ENCODE results near the gene CLDN11. TPM values are rescaled to one million over a fixed set of nuclear protein-coding genes. Genes with fewer than 3 reads are reported as not detected.

CLDN11 gene
- total and polyA plus RNA-seq, 2 donors = 0.47 to 1.5 TPM

DNA sequence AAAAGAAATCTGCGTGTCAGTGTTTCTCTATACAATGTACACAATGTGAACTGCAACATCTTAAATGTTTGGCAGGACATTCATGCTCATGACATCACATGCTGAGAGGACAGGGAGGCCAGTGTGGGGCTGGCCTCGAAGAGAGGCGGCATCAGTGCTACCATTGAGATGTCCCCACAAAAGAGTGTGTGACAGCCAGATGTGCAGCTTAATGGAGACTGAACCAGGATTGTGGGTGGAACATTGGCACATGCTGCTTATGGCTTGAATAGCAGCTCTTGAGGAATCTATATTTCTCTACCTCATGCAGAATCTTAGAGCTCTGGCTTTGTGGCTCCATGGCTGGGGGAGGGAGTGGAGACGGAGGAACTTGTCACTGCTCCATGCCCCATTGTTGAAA, 18.5 kb downstream of the CLDN11 start:
- Histone ChIP-seq H3K4me1 (ENCODE audit: control insufficient read depth in 2 of 2, insufficient read depth in 2 of 2, low read length in 2 of 2) (no peaks in the 10 kb centered on the region), H3K4me3 (ENCODE audit: low read length in 2 of 2) (no peak overlapping the region), H3K27me3 (ENCODE audit: control insufficient read depth in 2 of 2, insufficient read depth in 1 of 2, low read length in 1 of 2) (peaks cover 2 to 4% of the 10 kb centered on the region in 2 donors), H3K36me3 (ENCODE audit: control insufficient read depth in 2 of 2, insufficient read depth in 2 of 2, low read length in 1 of 2) (no peaks in the 10 kb centered on the region), H3K27ac (ENCODE audit: low read depth in 1 of 2, low read length in 1 of 2) (no peak overlapping the region), H3K9me3 (ENCODE audit: control insufficient read depth in 2 of 2, insufficient read depth in 1 of 2, low read length in 1 of 2) (peaks cover 0 to 1% of the 10 kb centered on the region in 2 donors)
- 95% methylated on average over 4 of the region's 4 CpGs for WGBS
- DNase-seq (ENCODE audit: low read depth in 6 of 9, low spot score in 9 of 9) = no peak

DNA sequence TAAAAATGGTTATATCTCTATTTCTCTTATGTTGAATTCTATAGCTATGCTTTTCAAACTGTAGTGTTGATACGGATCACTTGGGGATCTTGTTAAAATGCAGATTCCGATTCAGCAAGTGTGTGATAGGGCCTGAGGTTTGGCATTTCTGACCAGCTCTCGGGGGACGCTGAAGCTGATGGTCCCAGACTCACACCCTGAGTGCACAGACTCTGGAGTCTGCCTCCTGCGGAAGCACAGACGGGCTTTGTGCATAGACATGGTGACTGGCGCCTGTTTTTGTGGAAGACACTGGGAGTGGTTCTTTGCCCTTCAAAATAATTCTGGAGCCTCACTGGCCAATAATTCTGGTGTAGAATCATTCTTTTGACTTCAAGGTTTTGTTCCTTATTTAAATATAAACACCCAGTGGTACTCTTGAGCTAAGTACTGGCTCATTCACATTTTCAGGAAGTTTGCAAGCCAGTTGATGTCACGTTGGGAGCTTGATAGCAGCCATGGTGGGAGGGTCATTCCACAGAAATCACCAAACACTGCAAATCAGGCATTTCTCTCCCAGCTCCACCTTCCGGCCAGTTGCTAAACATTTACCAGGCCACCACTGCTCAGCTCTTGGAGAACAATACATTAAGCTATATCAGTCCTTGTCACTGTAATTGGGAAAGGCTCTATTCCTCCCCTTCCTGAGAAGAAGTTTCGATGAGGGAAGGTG, 19.2 kb downstream of the CLDN11 start:
- Histone ChIP-seq H3K27me3 (ENCODE audit: control insufficient read depth in 2 of 2, insufficient read depth in 1 of 2, low read length in 1 of 2) (peaks cover 2% of the 10 kb centered on the region in 2 donors), H3K4me1 (ENCODE audit: control insufficient read depth in 2 of 2, insufficient read depth in 2 of 2, low read length in 2 of 2) (no peaks in the 10 kb centered on the region), H3K36me3 (ENCODE audit: control insufficient read depth in 2 of 2, insufficient read depth in 2 of 2, low read length in 1 of 2) (no peaks in the 10 kb centered on the region), H3K4me3 (ENCODE audit: low read length in 2 of 2) (no peak overlapping the region), H3K27ac (ENCODE audit: low read depth in 1 of 2, low read length in 1 of 2) (no peak overlapping the region), H3K9me3 (ENCODE audit: control insufficient read depth in 2 of 2, insufficient read depth in 1 of 2, low read length in 1 of 2) (peaks cover 0 to 1% of the 10 kb centered on the region in 2 donors)
- DNase-seq (ENCODE audit: low read depth in 6 of 9, low spot score in 9 of 9) = no peak
- WGBS = 79% methylated on average over 10 of the region's 10 CpGs

DNA sequence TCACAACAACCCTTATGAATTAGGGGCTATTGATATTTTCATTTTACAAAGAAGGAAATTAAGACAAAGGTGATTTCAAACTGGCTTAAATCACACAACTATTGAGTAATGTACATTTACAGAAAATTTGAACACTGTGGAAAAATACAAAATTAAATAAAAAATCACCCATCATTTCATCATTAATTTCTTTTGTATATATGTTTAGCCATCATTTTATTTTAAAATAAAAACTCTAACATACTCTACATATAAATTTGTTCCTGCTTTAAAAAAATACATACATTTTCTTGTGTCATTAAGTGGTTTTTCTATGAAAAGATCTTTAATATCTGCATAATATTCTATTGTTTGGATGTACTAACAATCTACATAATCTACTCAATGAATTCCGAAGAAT, 20.2 kb downstream of the CLDN11 start:
- Histone ChIP-seq H3K4me1 (ENCODE audit: control insufficient read depth in 2 of 2, insufficient read depth in 2 of 2, low read length in 2 of 2) (no peaks in the 10 kb centered on the region), H3K9me3 (ENCODE audit: control insufficient read depth in 2 of 2, insufficient read depth in 1 of 2, low read length in 1 of 2) (peaks cover 0 to 1% of the 10 kb centered on the region in 2 donors), H3K27me3 (ENCODE audit: control insufficient read depth in 2 of 2, insufficient read depth in 1 of 2, low read length in 1 of 2) (peaks cover 2% of the 10 kb centered on the region in 2 donors), H3K27ac (ENCODE audit: low read depth in 1 of 2, low read length in 1 of 2) (no peak overlapping the region), H3K36me3 (ENCODE audit: control insufficient read depth in 2 of 2, insufficient read depth in 2 of 2, low read length in 1 of 2) (no peaks in the 10 kb centered on the region), H3K4me3 (ENCODE audit: low read length in 2 of 2) (no peak overlapping the region)
- 96% methylated on average over 1 of the region's 1 CpG for WGBS
- no peak for DNase-seq (ENCODE audit: low read depth in 6 of 9, low spot score in 9 of 9)

DNA sequence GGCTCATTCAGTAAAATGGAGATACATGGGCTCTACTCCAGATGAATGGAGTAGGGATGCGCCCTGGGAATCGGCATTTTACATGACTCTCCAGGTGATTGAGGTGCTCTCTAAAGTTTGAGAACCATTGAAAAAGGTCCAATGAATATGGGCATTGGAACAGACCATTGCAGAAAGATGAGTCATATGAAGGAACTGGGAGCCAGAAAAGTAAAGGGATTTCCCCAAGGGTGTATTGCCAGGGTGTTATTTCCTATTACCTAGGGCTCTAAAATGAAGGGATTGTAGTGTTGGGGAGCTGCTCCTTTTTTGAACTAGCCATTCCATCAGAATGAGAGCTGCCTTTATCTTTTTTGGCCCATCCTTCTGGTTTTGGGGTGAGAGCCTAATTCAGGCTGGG, 21.7 kb downstream of the CLDN11 start:
- Histone ChIP-seq H3K27ac (ENCODE audit: low read depth in 1 of 2, low read length in 1 of 2) (no peak overlapping the region), H3K27me3 (ENCODE audit: control insufficient read depth in 2 of 2, insufficient read depth in 1 of 2, low read length in 1 of 2) (peaks cover 2% of the 10 kb centered on the region in 2 donors), H3K4me3 (ENCODE audit: low read length in 2 of 2) (no peak overlapping the region), H3K9me3 (ENCODE audit: control insufficient read depth in 2 of 2, insufficient read depth in 1 of 2, low read length in 1 of 2) (peaks cover 0 to 1% of the 10 kb centered on the region in 2 donors), H3K36me3 (ENCODE audit: control insufficient read depth in 2 of 2, insufficient read depth in 2 of 2, low read length in 1 of 2) (no peaks in the 10 kb centered on the region), H3K4me1 (ENCODE audit: control insufficient read depth in 2 of 2, insufficient read depth in 2 of 2, low read length in 2 of 2) (no peaks in the 10 kb centered on the region)
- WGBS = 98% methylated on average over 2 of the region's 2 CpGs
- no peak for DNase-seq (ENCODE audit: low read depth in 6 of 9, low spot score in 9 of 9)

DNA sequence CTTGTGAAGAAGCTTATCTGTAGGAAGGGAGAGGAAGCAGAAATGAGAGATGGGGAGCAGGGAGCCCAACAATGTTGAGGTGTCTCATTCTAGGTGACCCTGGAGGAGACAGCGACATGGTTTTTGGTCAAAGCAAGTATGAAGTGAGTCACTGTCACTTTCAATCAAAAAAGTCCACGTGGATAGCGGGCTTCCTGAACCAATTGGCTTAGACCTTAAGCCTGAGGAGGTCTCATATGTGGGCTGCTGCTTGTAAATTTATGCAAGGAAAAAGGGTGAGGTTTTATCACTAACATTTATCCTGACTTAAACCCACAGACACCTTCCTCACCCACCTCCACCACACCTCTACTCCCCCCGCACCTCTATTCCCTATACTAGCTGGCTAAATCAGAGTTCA, 22.7 kb downstream of the CLDN11 start:
- peaks cover 2% of the 10 kb centered on the region in 2 donors for H3K27me3 ChIP-seq (ENCODE audit: control insufficient read depth in 2 of 2, insufficient read depth in 1 of 2, low read length in 1 of 2)
- 95% methylated on average over 4 of the region's 4 CpGs for WGBS
- no peaks in the 10 kb centered on the region for H3K36me3 ChIP-seq (ENCODE audit: control insufficient read depth in 2 of 2, insufficient read depth in 2 of 2, low read length in 1 of 2)
- peaks cover 0 to 1% of the 10 kb centered on the region in 2 donors for H3K9me3 ChIP-seq (ENCODE audit: control insufficient read depth in 2 of 2, insufficient read depth in 1 of 2, low read length in 1 of 2)
- H3K4me3 ChIP-seq (ENCODE audit: low read length in 2 of 2) = no peak overlapping the region
- no peak for DNase-seq (ENCODE audit: low read depth in 6 of 9, low spot score in 9 of 9)
- H3K4me1 ChIP-seq (ENCODE audit: control insufficient read depth in 2 of 2, insufficient read depth in 2 of 2, low read length in 2 of 2) = no peaks in the 10 kb centered on the region
- H3K27ac ChIP-seq (ENCODE audit: low read depth in 1 of 2, low read length in 1 of 2) = no peak overlapping the region

DNA sequence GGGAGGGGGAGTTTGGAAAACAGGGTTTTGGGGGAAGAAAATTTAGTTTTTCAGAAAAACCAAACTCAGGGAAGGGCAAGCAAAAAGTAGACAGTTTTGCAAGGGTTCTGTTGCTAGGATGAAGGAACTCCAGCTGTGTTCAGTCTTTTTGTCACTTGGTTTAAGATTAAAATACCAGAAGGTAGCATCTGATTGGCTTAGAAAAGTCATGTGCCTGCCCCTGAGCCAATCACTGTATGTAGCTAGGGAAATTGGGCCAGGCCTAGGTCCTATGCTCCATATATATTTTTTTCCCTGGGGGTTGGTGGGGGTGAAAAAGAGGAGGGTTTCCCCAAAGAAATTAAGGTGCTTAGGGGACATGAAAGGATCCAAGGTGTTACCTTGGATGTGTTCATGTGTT, 24.3 kb downstream of the CLDN11 start:
- H3K9me3 ChIP-seq (ENCODE audit: control insufficient read depth in 2 of 2, insufficient read depth in 1 of 2, low read length in 1 of 2) = peaks cover 0 to 1% of the 10 kb centered on the region in 2 donors
- peaks cover 2% of the 10 kb centered on the region in 2 donors for H3K27me3 ChIP-seq (ENCODE audit: control insufficient read depth in 2 of 2, insufficient read depth in 1 of 2, low read length in 1 of 2)
- no peak overlapping the region for H3K27ac ChIP-seq (ENCODE audit: low read depth in 1 of 2, low read length in 1 of 2)
- no peak for DNase-seq (ENCODE audit: low read depth in 6 of 9, low spot score in 9 of 9)
- no peak overlapping the region for H3K4me3 ChIP-seq (ENCODE audit: low read length in 2 of 2)
- H3K36me3 ChIP-seq (ENCODE audit: control insufficient read depth in 2 of 2, insufficient read depth in 2 of 2, low read length in 1 of 2) = no peaks in the 10 kb centered on the region
- H3K4me1 ChIP-seq (ENCODE audit: control insufficient read depth in 2 of 2, insufficient read depth in 2 of 2, low read length in 2 of 2) = no peaks in the 10 kb centered on the region

DNA sequence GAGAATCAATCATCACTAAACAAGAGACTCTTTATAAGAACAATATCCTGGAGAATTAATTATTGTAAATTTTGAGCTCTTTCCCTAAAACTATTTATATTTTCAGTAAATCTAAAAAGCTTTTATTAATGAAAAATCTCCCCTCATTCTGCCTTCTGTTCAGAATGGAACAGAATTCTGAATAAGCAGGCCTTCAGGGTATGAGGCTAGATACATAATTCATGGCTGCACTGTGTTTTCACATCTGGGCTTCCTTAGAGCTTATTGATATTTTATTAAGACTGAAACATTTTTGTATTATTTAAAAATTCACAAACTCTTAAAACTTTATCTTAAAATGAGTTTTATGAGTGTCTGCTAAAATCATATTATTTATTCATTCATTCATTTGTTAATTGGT, 24.8 kb downstream of the CLDN11 start:
- Histone ChIP-seq H3K4me1 (ENCODE audit: control insufficient read depth in 2 of 2, insufficient read depth in 2 of 2, low read length in 2 of 2) (no peaks in the 10 kb centered on the region), H3K27me3 (ENCODE audit: control insufficient read depth in 2 of 2, insufficient read depth in 1 of 2, low read length in 1 of 2) (peaks cover 2% of the 10 kb centered on the region in 2 donors), H3K9me3 (ENCODE audit: control insufficient read depth in 2 of 2, insufficient read depth in 1 of 2, low read length in 1 of 2) (peaks cover 0 to 1% of the 10 kb centered on the region in 2 donors), H3K4me3 (ENCODE audit: low read length in 2 of 2) (no peak overlapping the region), H3K27ac (ENCODE audit: low read depth in 1 of 2, low read length in 1 of 2) (no peak overlapping the region), H3K36me3 (ENCODE audit: control insufficient read depth in 2 of 2, insufficient read depth in 2 of 2, low read length in 1 of 2) (no peaks in the 10 kb centered on the region)
- DNase-seq (ENCODE audit: low read depth in 6 of 9, low spot score in 9 of 9) = no peak

DNA sequence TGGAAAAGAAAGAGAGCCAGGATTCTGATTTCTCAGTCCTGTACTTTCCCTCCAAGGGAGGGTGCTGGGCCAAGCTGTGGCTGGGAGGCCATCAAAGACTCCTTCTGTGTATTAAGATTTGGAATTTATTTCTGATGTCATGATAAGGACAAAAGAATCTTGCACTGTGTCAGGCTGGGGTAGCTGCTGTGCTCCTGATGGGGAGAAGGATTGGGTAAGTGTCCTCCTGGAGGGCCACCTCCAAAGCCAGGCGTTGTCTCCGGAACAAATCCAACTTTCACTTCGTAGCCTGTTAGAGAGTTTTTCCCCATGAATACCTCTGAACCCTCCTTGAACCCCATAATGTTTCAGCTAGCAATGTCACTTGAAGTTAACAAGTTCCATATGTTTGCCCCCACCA, 29.9 kb downstream of the CLDN11 start:
- H3K27me3 ChIP-seq (ENCODE audit: control insufficient read depth in 2 of 2, insufficient read depth in 1 of 2, low read length in 1 of 2) = no peaks in the 10 kb centered on the region
- no peaks in the 10 kb centered on the region for H3K36me3 ChIP-seq (ENCODE audit: control insufficient read depth in 2 of 2, insufficient read depth in 2 of 2, low read length in 1 of 2)
- peaks cover 0 to 3% of the 10 kb centered on the region in 2 donors for H3K9me3 ChIP-seq (ENCODE audit: control insufficient read depth in 2 of 2, insufficient read depth in 1 of 2, low read length in 1 of 2)
- no peak for DNase-seq (ENCODE audit: low read depth in 6 of 9, low spot score in 9 of 9)
- H3K4me1 ChIP-seq (ENCODE audit: control insufficient read depth in 2 of 2, insufficient read depth in 2 of 2, low read length in 2 of 2) = no peaks in the 10 kb centered on the region
- no peak overlapping the region for H3K27ac ChIP-seq (ENCODE audit: low read depth in 1 of 2, low read length in 1 of 2)
- 96% methylated on average over 3 of the region's 3 CpGs for WGBS
- no peak overlapping the region for H3K4me3 ChIP-seq (ENCODE audit: low read length in 2 of 2)

DNA sequence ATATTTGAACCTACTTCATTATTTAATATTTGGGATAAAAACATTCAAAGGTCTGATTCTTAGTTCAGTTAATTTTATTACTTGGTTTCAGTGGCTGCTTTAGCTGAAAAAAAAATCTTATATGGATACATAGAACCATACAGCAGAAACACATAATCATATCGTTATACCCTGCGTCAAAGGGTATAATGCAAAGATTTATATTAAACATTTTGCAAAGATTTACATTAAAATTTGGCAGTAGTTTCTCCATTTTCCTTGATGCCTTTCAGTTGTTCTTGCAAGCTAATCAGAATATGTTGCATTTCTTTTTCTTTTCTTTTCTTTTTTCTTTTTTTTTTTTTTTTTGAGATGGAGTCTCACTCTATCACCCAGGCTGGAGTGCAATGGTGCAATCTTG, 31.4 kb downstream of the CLDN11 start:
- Histone ChIP-seq H3K4me3 (ENCODE audit: low read length in 2 of 2) (no peak overlapping the region), H3K4me1 (ENCODE audit: control insufficient read depth in 2 of 2, insufficient read depth in 2 of 2, low read length in 2 of 2) (no peaks in the 10 kb centered on the region), H3K36me3 (ENCODE audit: control insufficient read depth in 2 of 2, insufficient read depth in 2 of 2, low read length in 1 of 2) (no peaks in the 10 kb centered on the region), H3K27ac (ENCODE audit: low read depth in 1 of 2, low read length in 1 of 2) (no peak overlapping the region), H3K27me3 (ENCODE audit: control insufficient read depth in 2 of 2, insufficient read depth in 1 of 2, low read length in 1 of 2) (no peaks in the 10 kb centered on the region), H3K9me3 (ENCODE audit: control insufficient read depth in 2 of 2, insufficient read depth in 1 of 2, low read length in 1 of 2) (peaks cover 0 to 3% of the 10 kb centered on the region in 2 donors)
- WGBS = 99% methylated on average over 2 of the region's 2 CpGs
- DNase-seq (ENCODE audit: low read depth in 6 of 9, low spot score in 9 of 9) = no peak

All from thymus (tissue), 11 donors.